Activated T-cell treated with anti-CD3 and anti-CD28 coated beads for 4 hours (primary cell): Measurements from ENCODE around the gene PRSS35.
"Not testable (repeated sequence)": the region's sequence is repeated elsewhere in the genome, so short reads cannot be mapped to it uniquely, and the experiment has no call there.

Experiments
- DNase-seq: peaks from one replicate; pipeline ENCODE4 v3.0.0-alpha.2; 2020

PRSS35 gene

DNA sequence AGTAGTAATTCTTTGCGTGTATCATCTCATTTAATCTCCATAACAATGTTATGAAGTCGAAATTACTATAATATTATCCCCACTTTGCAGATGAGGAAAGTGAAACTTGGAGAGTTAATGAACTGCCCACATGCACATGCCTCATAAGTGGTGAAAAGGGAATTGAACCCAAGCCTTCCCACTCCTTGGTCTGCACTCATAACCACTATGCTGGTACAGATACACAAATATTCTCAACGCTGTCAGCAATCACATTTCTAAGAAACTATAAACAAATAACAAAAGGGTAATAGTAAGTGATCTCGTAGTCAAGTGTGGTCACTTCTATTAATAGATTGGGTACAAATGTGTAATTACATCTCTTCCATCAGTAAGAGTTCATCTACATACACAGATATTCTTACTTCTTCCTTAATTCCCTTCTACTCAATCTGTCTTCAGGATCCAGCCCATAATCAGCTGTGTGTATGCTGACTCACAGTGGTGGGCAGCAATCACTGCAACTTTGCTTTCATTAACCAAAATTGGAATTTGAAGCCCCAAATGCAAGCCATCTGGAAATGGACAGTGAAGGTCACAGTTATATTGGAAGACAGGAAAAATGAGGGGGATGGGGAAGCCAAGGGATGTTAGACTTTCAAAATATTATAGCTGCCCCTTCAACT is 6.6 kb downstream of the PRSS35 start:
- DNase-seq = no peak

DNA sequence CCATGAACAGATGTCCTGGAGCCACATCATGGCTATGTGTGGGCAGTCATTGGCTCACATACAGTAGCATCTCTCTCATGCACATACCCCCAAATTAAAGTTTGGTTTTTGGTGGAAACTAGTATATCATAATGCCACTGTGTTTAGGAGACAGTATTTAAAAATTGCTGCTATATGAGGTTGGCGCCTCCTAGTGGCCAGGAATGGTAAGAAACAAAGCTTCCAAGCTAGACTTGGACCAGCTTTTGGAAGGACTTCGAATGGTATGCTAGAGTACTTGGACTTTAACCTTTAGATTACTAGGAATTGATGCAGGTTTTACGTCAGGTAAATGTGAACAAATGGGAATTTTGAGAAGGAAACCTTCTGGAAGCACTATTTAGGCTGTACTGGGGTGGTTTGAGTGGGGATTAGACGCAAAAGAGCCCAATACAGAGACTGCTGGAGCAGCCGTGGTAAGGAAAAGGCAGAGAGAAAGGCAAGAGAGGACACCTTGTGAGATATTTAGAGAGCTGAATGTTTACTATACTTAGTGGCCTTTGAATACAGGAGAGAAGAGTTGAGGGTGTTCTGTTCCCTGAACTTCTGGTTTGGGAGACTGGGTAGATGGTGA is 23.8 kb downstream of the PRSS35 start:
- peak; percentile 23 for DNase-seq

DNA sequence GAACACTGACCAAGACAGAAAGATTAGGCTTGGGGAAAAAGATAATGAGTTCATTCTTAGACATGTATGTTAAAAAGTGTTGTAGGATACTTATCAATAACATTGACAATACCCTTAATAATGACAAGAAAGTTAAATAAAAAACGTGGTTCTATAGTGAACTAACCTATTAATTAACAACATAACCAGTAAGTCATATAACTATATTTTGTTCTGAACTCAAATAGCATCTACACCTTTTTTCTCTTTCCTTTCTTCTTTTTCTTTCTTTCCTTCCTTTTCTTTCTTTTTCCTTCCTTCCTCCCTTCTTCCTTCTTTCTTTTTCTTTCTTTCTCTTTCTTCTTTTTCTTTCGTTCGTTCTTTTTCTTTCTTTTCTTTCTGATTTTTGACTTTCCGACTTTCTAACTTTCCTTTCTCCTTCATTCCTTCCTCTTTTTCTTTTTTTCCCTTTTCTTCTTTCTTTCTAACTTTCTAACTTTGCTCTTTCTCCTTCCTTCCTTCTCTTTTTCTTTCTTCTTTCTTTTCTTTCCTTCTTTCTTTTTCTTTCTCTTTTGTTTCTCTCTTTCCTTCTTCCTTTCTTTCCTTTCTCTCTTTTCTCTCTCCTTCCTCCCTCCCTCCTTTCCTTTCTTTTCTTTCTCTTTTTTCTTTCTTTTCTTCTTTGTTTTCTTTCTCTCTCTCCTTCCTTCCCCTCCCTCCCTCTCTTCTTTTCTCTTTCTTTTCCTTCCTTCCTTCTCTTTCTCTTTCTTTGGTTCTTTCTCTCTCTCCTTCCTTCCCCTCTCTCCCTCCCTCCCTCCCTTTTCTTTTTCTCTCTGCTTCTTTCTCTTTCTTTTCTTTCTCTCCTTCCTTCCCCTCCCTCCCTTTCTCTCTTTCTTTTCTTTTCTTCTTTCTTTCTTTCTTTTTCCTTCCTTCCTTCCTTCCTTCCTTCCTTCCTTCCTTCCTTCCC is 24.6 kb downstream of the PRSS35 start:
- no peak for DNase-seq

DNA sequence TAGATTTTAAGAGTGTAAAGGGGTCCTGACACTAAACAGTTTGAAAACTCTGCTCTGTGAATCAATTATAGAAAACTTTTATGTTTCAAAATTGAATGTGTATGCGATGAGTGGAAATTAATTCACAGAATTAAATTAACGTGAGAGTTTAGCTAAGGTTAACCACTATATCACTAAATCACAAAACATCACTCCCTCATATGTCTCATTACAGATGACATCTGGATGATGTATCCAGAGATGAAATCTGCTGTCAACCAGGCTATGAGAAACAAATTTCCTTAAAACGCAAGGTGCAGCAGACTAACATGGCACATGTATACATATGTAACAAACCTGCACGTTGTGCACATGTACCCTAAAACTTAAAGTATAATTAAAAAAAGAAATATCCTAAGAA is 27.3 kb downstream of the PRSS35 start:
- no peak for DNase-seq

DNA sequence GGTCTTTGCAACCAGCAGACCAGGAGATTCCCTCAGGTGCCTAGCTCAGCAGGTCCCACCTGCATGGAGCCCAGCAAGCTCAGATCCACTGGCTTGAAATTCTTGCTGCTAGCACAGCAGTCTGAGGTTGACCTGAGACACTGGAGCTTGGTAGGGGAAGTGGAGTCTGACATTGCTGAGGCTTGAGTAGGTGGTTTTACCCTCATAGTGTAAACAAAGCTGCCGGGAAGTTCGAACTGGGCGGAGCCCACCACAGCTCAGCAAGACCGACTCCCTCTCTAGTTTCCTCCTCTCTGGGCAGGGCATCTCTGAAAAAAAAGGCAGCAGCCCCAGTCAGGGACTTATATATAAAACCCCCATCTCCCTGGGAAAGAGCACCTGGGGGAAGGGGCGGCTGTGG is 34.3 kb downstream of the PRSS35 start:
- no peak for DNase-seq

DNA sequence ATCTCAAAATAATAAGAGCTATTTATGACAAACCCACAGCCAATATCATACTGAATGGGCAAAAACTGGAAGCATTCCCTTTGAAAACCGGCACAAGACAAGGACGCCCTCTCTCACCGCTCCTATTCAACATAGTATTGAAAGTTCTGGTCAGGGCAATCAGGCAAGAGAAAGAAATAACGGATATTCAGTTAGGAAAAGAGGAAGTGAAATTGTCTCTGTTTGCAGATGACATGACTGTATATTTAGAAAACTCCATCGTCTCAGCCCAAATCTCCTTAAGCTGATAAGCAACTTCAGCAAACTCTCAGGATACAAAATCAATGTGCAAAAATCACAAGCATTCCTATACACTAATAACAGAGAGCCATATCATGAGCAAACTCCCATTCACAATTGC is 38.1 kb downstream of the PRSS35 start:
- DNase-seq = not testable (repeated sequence)

DNA sequence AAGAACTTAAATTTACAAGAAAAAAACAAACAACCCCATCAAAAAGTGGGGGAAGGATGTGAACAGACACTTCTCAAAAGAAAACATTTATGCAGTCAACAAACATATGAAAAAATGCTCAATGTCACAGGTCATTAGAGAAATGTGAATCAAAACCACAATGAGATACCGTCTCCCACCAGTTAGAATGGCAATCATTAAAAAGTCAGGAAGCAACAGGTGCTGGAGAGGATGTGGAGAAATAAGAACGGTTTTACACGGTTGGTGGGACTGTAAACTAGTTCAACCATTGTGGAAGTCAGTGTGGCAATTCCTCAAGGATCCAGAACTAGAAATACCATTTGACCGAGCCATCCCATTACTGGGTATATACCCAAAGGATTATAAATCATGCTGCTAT is 39.4 kb downstream of the PRSS35 start:
- DNase-seq = not testable (repeated sequence)

DNA sequence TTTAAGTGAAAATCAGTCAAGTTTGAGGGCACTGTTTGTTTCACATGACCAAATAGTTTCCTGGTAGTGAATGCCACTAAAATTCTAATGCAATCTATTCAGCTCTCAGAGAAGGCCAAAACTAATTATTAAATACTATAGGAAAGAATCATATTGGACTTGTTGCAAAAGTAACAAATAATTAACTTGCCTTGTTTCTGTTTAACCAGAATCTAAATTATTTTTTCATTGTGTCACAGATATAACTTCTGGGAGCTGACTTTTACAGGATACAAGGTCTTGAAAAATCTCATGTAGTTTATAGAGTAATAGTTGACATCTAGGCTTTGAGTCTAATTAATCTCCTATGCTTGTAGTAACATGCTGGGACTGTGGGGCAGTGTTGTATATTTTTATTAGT is 44.5 kb downstream of the PRSS35 start:
- no peak for DNase-seq

DNA sequence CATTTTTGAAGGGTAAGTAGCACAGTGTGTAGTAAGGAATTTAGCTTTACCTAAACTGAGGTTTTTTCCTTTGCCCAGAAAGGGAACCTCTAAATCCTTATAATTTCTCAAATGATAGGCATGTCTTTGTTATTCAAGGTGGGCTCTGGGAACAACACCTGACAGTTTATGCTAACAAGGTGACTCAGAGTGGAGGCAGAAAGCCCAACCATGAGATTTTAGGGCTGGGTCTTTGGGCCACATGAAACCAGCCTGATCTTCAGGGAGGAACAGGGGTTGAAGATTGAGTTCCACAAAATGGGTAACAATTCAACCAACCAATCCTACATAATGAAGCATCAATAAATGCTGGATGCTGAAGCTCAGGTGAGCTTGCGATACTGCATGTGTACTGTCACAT is 46.6 kb downstream of the PRSS35 start:
- DNase-seq = no peak

DNA sequence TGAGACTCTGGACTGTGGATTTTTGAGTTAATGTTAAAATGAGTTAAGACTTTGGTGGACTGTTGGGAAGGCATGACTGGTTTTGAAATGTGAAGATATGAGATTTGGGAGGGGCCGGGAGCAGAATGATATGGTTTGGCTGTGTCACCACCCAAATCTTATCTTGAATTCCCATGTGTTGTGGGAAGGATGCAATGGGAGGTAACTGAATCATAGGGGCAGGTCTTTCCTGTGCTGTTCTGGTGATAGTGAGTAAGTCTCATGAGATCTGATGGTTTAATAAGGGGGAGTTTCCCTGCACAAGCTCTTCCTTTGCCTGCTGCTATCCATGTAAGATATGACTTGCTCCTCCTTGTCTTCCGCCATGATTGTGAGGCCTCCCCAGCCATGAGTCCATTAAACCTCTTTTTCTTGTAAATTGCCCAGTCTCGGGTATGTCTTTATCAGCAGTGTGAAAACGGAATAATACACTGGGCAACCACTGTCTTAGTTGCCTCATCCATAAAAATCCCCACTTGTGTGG is 59.4 kb downstream of the PRSS35 start:
- not testable (repeated sequence) for DNase-seq

DNA sequence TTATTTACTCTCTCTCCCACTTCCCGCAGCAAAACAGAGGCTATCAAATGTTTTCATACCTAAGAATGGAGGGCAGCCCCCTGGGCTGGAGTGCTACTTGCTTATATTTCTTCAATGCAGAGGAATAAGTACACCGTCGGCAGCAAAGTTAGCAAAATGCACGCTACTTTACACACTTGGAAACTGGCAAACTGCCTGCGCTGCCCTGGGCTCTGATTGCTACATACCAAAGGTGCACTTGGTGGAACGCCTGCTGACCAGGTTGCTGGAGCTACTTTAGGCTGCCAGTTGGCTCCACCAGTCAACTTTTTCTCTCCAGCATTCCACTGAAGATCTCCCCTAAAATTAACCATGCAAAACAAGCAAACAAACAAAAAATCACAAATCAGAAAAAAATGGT is 62.4 kb downstream of the PRSS35 start:
- DNase-seq = no peak
